ENCODE results near the gene ARAP2. TPM values are rescaled to one million over a fixed set of nuclear protein-coding genes. Genes with fewer than 3 reads are reported as not detected.

ARAP2 gene
- total RNA-seq, 3 donors from 2014 or later, result 21.3 to 71.4 (median 23.2) TPM

- TF ChIP-seq POLR2A (IDR thresholded peaks at IDR 0.05) (no peak), POLR2AphosphoS5 (IDR thresholded peaks at IDR 0.05) (no peak), CTCF (IDR thresholded peaks at IDR 0.05) (no peak)
- Histone ChIP-seq H3K27me3 (no peaks in the 10 kb centered on the region), H3K9me3 (no peaks in the 10 kb centered on the region), H3K4me1 (no peaks in the 10 kb centered on the region), H3K27ac (no peak overlapping the region), H3K4me3 (no peak overlapping the region), H3K36me3 (no peaks in the 10 kb centered on the region)
- DNase-seq (ENCODE audit: low spot score in 2 of 2), result no peak
- intact Hi-C loops (cut with DNase I; ENCODE audit: low total_unique reads), result no loop called here
These were observed 64.1 kb downstream of the ARAP2 start for GRCh38 chr4:36180206-36180605.

GRCh38 chr4:36178484-36178883 is 65.8 kb downstream of the ARAP2 start:
- Histone ChIP-seq H3K4me1 (no peaks in the 10 kb centered on the region), H3K27ac (no peak overlapping the region), H3K9me3 (no peaks in the 10 kb centered on the region), H3K36me3 (no peaks in the 10 kb centered on the region), H3K27me3 (no peaks in the 10 kb centered on the region), H3K4me3 (no peak overlapping the region)
- intact Hi-C loops (cut with DNase I; ENCODE audit: low total_unique reads), result no loop called here
- no peak for DNase-seq (ENCODE audit: low spot score in 2 of 2)
- TF ChIP-seq CTCF (IDR thresholded peaks at IDR 0.05) (no peak), POLR2A (IDR thresholded peaks at IDR 0.05) (no peak), POLR2AphosphoS5 (IDR thresholded peaks at IDR 0.05) (no peak)

- Histone ChIP-seq H3K9me3 (no peaks in the 10 kb centered on the region), H3K27ac (no peak overlapping the region), H3K27me3 (no peaks in the 10 kb centered on the region), H3K4me1 (no peaks in the 10 kb centered on the region), H3K4me3 (no peak overlapping the region), H3K36me3 (no peaks in the 10 kb centered on the region)
- no peak for DNase-seq (ENCODE audit: low spot score in 2 of 2)
- intact Hi-C loops (cut with DNase I; ENCODE audit: low total_unique reads), result no loop called here
- TF ChIP-seq POLR2A (IDR thresholded peaks at IDR 0.05), result no peak
- no peak for TF ChIP-seq CTCF (IDR thresholded peaks at IDR 0.05)
- no peak for TF ChIP-seq POLR2AphosphoS5 (IDR thresholded peaks at IDR 0.05)
These were observed 66.4 kb downstream of the ARAP2 start for GRCh38 chr4:36177946-36178345.

- intact Hi-C loops (cut with DNase I; ENCODE audit: low total_unique reads), result no loop called here
- no peaks in the 10 kb centered on the region for H3K9me3 ChIP-seq
- DNase-seq (ENCODE audit: low spot score in 2 of 2), result no peak
- H3K27me3 ChIP-seq, result no peaks in the 10 kb centered on the region
- H3K27ac ChIP-seq, result no peak overlapping the region
- no peaks in the 10 kb centered on the region for H3K36me3 ChIP-seq
- TF ChIP-seq POLR2A (IDR thresholded peaks at IDR 0.05) (no peak), POLR2AphosphoS5 (IDR thresholded peaks at IDR 0.05) (no peak), CTCF (IDR thresholded peaks at IDR 0.05) (no peak)
- no peak overlapping the region for H3K4me3 ChIP-seq
- no peaks in the 10 kb centered on the region for H3K4me1 ChIP-seq
These were observed 69.7 kb downstream of the ARAP2 start for GRCh38 chr4:36174570-36174969.

- Histone ChIP-seq H3K36me3 (no peaks in the 10 kb centered on the region), H3K9me3 (no peaks in the 10 kb centered on the region), H3K27ac (no peak overlapping the region), H3K4me3 (no peak overlapping the region), H3K27me3 (no peaks in the 10 kb centered on the region), H3K4me1 (no peaks in the 10 kb centered on the region)
- intact Hi-C loops (cut with DNase I; ENCODE audit: low total_unique reads), result no loop called here
- TF ChIP-seq POLR2AphosphoS5 (IDR thresholded peaks at IDR 0.05) (no peak), CTCF (IDR thresholded peaks at IDR 0.05) (no peak), POLR2A (IDR thresholded peaks at IDR 0.05) (no peak)
- DNase-seq (ENCODE audit: low spot score in 2 of 2), result no peak
These were observed 70.4 kb downstream of the ARAP2 start for GRCh38 chr4:36173905-36174304.
